OCI-LY1 (cell line): Measurements from ENCODE around the gene GRK5.

Experiments
- H2AFZ ChIP-seq: fragments of 200-600 bp; sonication (generic), shearing (Covaris generic); 2 replicates; pipeline ENCODE4 v1.6.0; 2014; ENCODE audit warnings: antibody characterized with exemption, mild to moderate bottlenecking, low read length
- H3F3A ChIP-seq: fragments of 200-600 bp; sonication (generic), shearing (Covaris generic); 2 replicates; pipeline ENCODE4 v1.6.0; 2014; ENCODE audit warnings: mild to moderate bottlenecking, antibody characterized with exemption, low read length, moderate library complexity; ENCODE audit not compliant: insufficient read depth
- H3K27ac ChIP-seq: fragments of 200-600 bp; sonication (generic); 2 replicates; pipeline ENCODE4 v1.5.1; 2014; ENCODE audit warnings: low read length, mixed run types, mild to moderate bottlenecking, low read depth; ENCODE audit not compliant: poor library complexity, severe bottlenecking
- H3K27me3 ChIP-seq: fragments of 200-600 bp; sonication (generic); 2 replicates; pipeline ENCODE4 v1.6.0; 2014; ENCODE audit warnings: antibody characterized with exemption, mild to moderate bottlenecking, low read length, moderate library complexity; ENCODE audit not compliant: insufficient read depth
- H3K36me3 ChIP-seq: fragments of 200-600 bp; sonication (generic); 2 replicates; pipeline ENCODE4 v1.6.1; 2014; ENCODE audit warnings: mild to moderate bottlenecking, antibody characterized with exemption, low read length, moderate library complexity, mixed read lengths; ENCODE audit not compliant: insufficient read depth
- H3K4me1 ChIP-seq: fragments of 200-600 bp; sonication (generic); 2 replicates; pipeline ENCODE4 v1.5.1; 2014; ENCODE audit warnings: mild to moderate bottlenecking, low read length, moderate library complexity; ENCODE audit not compliant: insufficient read depth, severe bottlenecking
- H3K4me2 ChIP-seq: fragments of 200-600 bp; sonication (generic), shearing (Covaris generic); 2 replicates; pipeline ENCODE4 v1.6.1; 2014; ENCODE audit warnings: low read length
- H3K4me3 ChIP-seq: fragments of 200-600 bp; sonication (generic); 2 replicates; pipeline ENCODE4 v1.5.1; 2014; ENCODE audit warnings: low read length, low read depth, mild to moderate bottlenecking, mixed read lengths; ENCODE audit not compliant: poor library complexity, severe bottlenecking
- H3K79me2 ChIP-seq: fragments of 200-600 bp; shearing (Covaris generic); 2 replicates; pipeline ENCODE4 v1.6.1; 2016; ENCODE audit warnings: mixed run types, low read length, mixed read lengths; ENCODE audit not compliant: insufficient read depth
- H3K9ac ChIP-seq: fragments of 200-600 bp; sonication (generic), shearing (Covaris generic); 2 replicates; pipeline ENCODE4 v1.6.1; 2014; ENCODE audit warnings: mild to moderate bottlenecking, low read length, mixed read lengths
- H3K9me2 ChIP-seq: fragments of 200-600 bp; sonication (generic), shearing (Covaris generic); 2 replicates; pipeline ENCODE4 v1.6.1; 2014; ENCODE audit warnings: low read depth, mild to moderate bottlenecking, low read length, mixed read lengths
- H3K9me3 ChIP-seq: fragments of 200-600 bp; shearing (Covaris generic); 2 replicates; pipeline ENCODE4 v1.6.1; 2014; ENCODE audit warnings: low read length, mixed read lengths
- H4K20me1 ChIP-seq: fragments of 200-600 bp; sonication (generic), shearing (Covaris generic); 2 replicates; pipeline ENCODE4 v1.6.0; 2016; ENCODE audit warnings: mild to moderate bottlenecking, low read length; ENCODE audit not compliant: insufficient read depth
- CTCF ChIP-seq: fragments of 200-600 bp; sonication (generic), shearing (Covaris generic); IDR thresholded peaks from 2 replicates; pipeline ENCODE4 v1.5.1; 2017; ENCODE audit warnings: mild to moderate bottlenecking, antibody characterized with exemption, low read length, moderate library complexity, mixed read lengths
- EZH2 ChIP-seq: fragments of 200-600 bp; sonication (generic), shearing (Covaris generic); IDR thresholded peaks from 2 replicates; pipeline ENCODE4 v1.8.0; 2017; ENCODE audit warnings: borderline replicate concordance, mixed run types, mild to moderate bottlenecking, antibody characterized with exemption, low read length, moderate library complexity, mixed read lengths

Gene GRK5

GRCh38 chr10:119496273-119496672, 288.9 kb downstream of the GRK5 start:
- Histone ChIP-seq H3K4me1 (no peaks in the 10 kb centered on the region), H3K9me3 (no peaks in the 10 kb centered on the region), H3F3A (no peaks in the 10 kb centered on the region), H3K9me2 (no peaks in the 10 kb centered on the region), H3K4me3 (no peak overlapping the region), H3K79me2 (no peaks in the 10 kb centered on the region), H3K27ac (no peak overlapping the region), H3K36me3 (no peaks in the 10 kb centered on the region), H3K9ac (no peak overlapping the region), H3K27me3 (no peaks in the 10 kb centered on the region), H3K4me2 (no peak overlapping the region), H4K20me1 (no peaks in the 10 kb centered on the region), H2AFZ (no peak overlapping the region)
- TF ChIP-seq CTCF = no peak
- TF ChIP-seq EZH2 = no peak

- H3K4me3 ChIP-seq = no peak overlapping the region
- H3K9ac ChIP-seq = no peak overlapping the region
- no peak overlapping the region for H3K4me2 ChIP-seq
- no peaks in the 10 kb centered on the region for H3K36me3 ChIP-seq
- no peaks in the 10 kb centered on the region for H3K27me3 ChIP-seq
- H2AFZ ChIP-seq = no peak overlapping the region
- no peaks in the 10 kb centered on the region for H3K9me3 ChIP-seq
- TF ChIP-seq EZH2 (no peak), CTCF (no peak)
- no peak overlapping the region for H3K27ac ChIP-seq
- peaks cover 5% of the 10 kb centered on the region for H3K4me1 ChIP-seq
- no peaks in the 10 kb centered on the region for H4K20me1 ChIP-seq
- no peaks in the 10 kb centered on the region for H3K9me2 ChIP-seq
- no peaks in the 10 kb centered on the region for H3F3A ChIP-seq
- no peaks in the 10 kb centered on the region for H3K79me2 ChIP-seq
Observed at GRCh38 chr10:119497243-119497642, 289.9 kb downstream of the GRK5 start.

- H3K9me3 ChIP-seq = no peaks in the 10 kb centered on the region
- H3K27ac ChIP-seq = no peak overlapping the region
- no peaks in the 10 kb centered on the region for H3F3A ChIP-seq
- no peak overlapping the region for H3K4me3 ChIP-seq
- H4K20me1 ChIP-seq = no peaks in the 10 kb centered on the region
- H3K9ac ChIP-seq = no peak overlapping the region
- peaks cover 10% of the 10 kb centered on the region for H3K4me1 ChIP-seq
- H2AFZ ChIP-seq = no peak overlapping the region
- TF ChIP-seq EZH2 (no peak), CTCF (no peak)
- no peaks in the 10 kb centered on the region for H3K36me3 ChIP-seq
- H3K27me3 ChIP-seq = no peaks in the 10 kb centered on the region; the same call in 1 of the 2 replicates
- no peaks in the 10 kb centered on the region for H3K9me2 ChIP-seq
- H3K4me2 ChIP-seq = no peak overlapping the region
- no peaks in the 10 kb centered on the region for H3K79me2 ChIP-seq
Observed at GRCh38 chr10:119498889-119499676, 291.7 kb downstream of the GRK5 start.
